ENCODE results near the gene CAPZB. TPM values are rescaled to one million over a fixed set of nuclear protein-coding genes. Genes with fewer than 3 reads are reported as not detected.

Gene CAPZB
- total RNA-seq, 6 experiments from 2014 or later, result 565 to 646 (median 603) TPM

GRCh38 chr1:19377812-19378718, 107.3 kb downstream of the CAPZB start:
- DNase-seq, result no peak
- Mint-ChIP-seq H3K27me3 (ENCODE audit: insufficient read depth) (no peaks in the 10 kb centered on the region), H3K4me1 (ENCODE audit: low read depth) (peaks cover 3% of the 10 kb centered on the region; the same call in 1 of the 2 replicates), H3K9me3 (no peaks in the 10 kb centered on the region), H3K36me3 (ENCODE audit: low read depth) (peaks cover 47% of the 10 kb centered on the region), H3K27ac (0 out of 2 replicates have a peak overlapping the region, but pooled peaks have one; percentile 18), H3K4me3 (no peak overlapping the region)
- TF ChIP-seq, protein P1, sequence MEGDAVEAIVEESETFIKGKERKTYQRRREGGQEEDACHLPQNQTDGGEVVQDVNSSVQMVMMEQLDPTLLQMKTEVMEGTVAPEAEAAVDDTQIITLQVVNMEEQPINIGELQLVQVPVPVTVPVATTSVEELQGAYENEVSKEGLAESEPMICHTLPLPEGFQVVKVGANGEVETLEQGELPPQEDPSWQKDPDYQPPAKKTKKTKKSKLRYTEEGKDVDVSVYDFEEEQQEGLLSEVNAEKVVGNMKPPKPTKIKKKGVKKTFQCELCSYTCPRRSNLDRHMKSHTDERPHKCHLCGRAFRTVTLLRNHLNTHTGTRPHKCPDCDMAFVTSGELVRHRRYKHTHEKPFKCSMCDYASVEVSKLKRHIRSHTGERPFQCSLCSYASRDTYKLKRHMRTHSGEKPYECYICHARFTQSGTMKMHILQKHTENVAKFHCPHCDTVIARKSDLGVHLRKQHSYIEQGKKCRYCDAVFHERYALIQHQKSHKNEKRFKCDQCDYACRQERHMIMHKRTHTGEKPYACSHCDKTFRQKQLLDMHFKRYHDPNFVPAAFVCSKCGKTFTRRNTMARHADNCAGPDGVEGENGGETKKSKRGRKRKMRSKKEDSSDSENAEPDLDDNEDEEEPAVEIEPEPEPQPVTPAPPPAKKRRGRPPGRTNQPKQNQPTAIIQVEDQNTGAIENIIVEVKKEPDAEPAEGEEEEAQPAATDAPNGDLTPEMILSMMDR (IDR thresholded peaks at IDR 0.05), result no peak

DNA sequence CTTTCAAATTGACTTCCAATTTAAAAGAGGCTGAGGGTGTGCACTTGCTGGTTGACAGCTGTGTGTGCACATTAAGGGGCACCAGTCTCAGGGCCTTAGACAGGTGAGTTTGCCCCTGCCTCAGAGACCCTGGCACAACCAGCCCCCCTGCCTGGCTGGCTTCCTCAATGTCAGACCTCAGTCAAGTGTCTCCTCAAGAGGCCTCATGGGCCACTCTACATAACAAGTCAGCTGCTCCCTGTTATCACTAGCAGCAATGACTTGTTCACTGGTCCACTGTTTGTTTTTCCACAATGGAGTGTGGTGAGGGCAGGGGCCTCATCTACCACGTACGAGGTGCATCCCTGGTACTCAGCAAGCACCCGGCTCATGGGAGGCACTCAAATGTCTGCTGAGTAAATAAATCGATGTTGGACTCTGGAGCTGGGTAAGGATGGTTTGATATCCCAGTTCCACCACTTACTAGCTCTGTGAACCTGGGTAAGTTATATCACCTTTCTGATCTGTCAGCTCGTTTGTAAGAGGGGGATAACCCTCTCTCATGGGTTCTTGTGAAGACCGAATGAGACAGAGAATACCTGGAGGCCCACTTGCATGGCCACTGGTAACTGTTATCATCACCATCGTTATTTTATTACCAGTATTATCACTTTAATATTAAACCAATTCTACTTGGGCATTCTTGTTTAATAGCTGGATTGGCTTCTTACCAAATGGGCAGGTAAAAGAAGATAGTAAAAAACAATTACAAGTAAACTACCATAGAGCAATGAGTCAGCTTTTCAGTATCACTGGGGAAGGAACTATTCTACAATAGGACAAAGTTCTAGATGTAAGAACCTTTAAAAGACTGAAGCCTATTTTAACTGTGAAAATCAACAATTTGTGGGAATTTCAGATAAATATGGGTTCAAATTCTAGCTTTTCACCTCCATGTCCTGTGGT, 108.6 kb downstream of the CAPZB start:
- TF ChIP-seq, protein P1 (IDR thresholded peaks at IDR 0.05), result no peak
- Mint-ChIP-seq H3K4me3 (no peak overlapping the region), H3K27ac (no peak overlapping the region; the same call in 1 of the 2 replicates), H3K4me1 (ENCODE audit: low read depth) (peaks cover 11% of the 10 kb centered on the region; the same call in 1 of the 2 replicates), H3K36me3 (ENCODE audit: low read depth) (peaks cover 42% of the 10 kb centered on the region), H3K9me3 (no peaks in the 10 kb centered on the region), H3K27me3 (ENCODE audit: insufficient read depth) (no peaks in the 10 kb centered on the region)
- no peak for DNase-seq

- peak overlapping the region; percentile 34; the same call in 1 of the 2 replicates for H3K27ac Mint-ChIP-seq
- TF ChIP-seq, protein P1 (IDR thresholded peaks at IDR 0.05), result no peak
- no peaks in the 10 kb centered on the region for H3K9me3 Mint-ChIP-seq
- H3K4me3 Mint-ChIP-seq, result no peak overlapping the region
- DNase-seq, result no peak
- H3K36me3 Mint-ChIP-seq (ENCODE audit: low read depth), result peaks cover 42% of the 10 kb centered on the region
- peaks cover 11% of the 10 kb centered on the region for H3K4me1 Mint-ChIP-seq (ENCODE audit: low read depth)
- H3K27me3 Mint-ChIP-seq (ENCODE audit: insufficient read depth), result peaks cover 5% of the 10 kb centered on the region
Measured at GRCh38 chr1:19375631-19376400, 109.5 kb downstream of the CAPZB start.

DNA sequence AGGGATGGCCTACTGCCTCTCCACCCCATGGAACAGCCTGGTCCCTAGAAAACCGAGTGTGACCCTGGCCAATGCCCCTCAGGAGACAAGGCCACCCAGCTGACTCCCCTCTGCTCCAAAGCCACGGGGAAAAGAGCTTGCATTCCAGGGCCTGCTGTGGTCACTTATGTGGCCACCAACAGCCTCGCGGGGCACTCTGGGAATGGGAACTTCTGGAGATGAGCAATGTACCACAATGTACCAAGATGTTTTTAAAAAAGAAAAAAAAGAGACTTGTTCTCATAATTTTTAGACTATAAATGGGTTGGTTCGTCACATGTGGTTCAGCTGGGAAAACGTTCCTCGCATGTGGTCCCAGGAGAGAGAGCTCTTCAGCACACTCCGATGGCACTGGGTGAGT, 110.4 kb downstream of the CAPZB start:
- no peak overlapping the region; the same call in 1 of the 2 replicates for H3K27ac Mint-ChIP-seq
- peaks cover 36% of the 10 kb centered on the region for H3K36me3 Mint-ChIP-seq (ENCODE audit: low read depth)
- no peak for DNase-seq

More for the DNA sequence above, 110.4 kb downstream of the CAPZB start:
- H3K4me1 Mint-ChIP-seq (ENCODE audit: low read depth), result peaks cover 11% of the 10 kb centered on the region
- H3K4me3 Mint-ChIP-seq, result no peak overlapping the region
- TF ChIP-seq, protein P1 (IDR thresholded peaks at IDR 0.05), result no peak
- no peaks in the 10 kb centered on the region for H3K9me3 Mint-ChIP-seq
- peaks cover 6% of the 10 kb centered on the region for H3K27me3 Mint-ChIP-seq (ENCODE audit: insufficient read depth)

Measured in HFFc6 (cell line).